ENCODE measurements around the gene KPTN.

KPTN gene

GRCh38 chr19:47467914-47468313, 16.1 kb downstream of the KPTN start:
- no peak for DNase-seq (ENCODE audit: low read depth)

- no peak for DNase-seq (ENCODE audit: low read depth)
Measured at GRCh38 chr19:47465957-47466356, 18.1 kb downstream of the KPTN start.

GRCh38 chr19:47464675-47465419, 19.2 kb downstream of the KPTN start:
- DNase-seq (ENCODE audit: low read depth) = no peak

GRCh38 chr19:47461876-47462275, 22.1 kb downstream of the KPTN start:
- no peak for DNase-seq (ENCODE audit: low read depth)

- DNase-seq (ENCODE audit: low read depth) = no peak
Measured at GRCh38 chr19:47459477-47459876, 24.5 kb downstream of the KPTN start.

GRCh38 chr19:47458672-47459071, 25.3 kb downstream of the KPTN start:
- DNase-seq (ENCODE audit: low read depth) = no peak

- no peak for DNase-seq (ENCODE audit: low read depth)
Measured at GRCh38 chr19:47456721-47457474, 27.1 kb downstream of the KPTN start.

- DNase-seq (ENCODE audit: low read depth) = no peak
Measured at GRCh38 chr19:47450478-47450877, 33.5 kb downstream of the KPTN start.

- DNase-seq (ENCODE audit: low read depth) = no peak
Measured at GRCh38 chr19:47448360-47448727, 35.7 kb downstream of the KPTN start.

- DNase-seq (ENCODE audit: low read depth) = peak; percentile 32
Measured at GRCh38 chr19:47447470-47448359, 36.3 kb downstream of the KPTN start.

GRCh38 chr19:47446534-47447469, 37.2 kb downstream of the KPTN start:
- DNase-seq (ENCODE audit: low read depth) = no peak

GRCh38 chr19:47445937-47446402, 38.0 kb downstream of the KPTN start:
- no peak for DNase-seq (ENCODE audit: low read depth)

- DNase-seq (ENCODE audit: low read depth) = no peak
Measured at GRCh38 chr19:47445527-47445926, 38.5 kb downstream of the KPTN start.

- DNase-seq (ENCODE audit: low read depth) = no peak
Measured at GRCh38 chr19:47444388-47444821, 39.6 kb downstream of the KPTN start.

- no peak for DNase-seq (ENCODE audit: low read depth)
Measured at GRCh38 chr19:47443331-47443730, 40.7 kb downstream of the KPTN start.

- DNase-seq (ENCODE audit: low read depth) = no peak
Measured at GRCh38 chr19:47438793-47439220, 45.2 kb downstream of the KPTN start.

- DNase-seq (ENCODE audit: low read depth) = no peak
Measured at GRCh38 chr19:47437500-47437899, 46.5 kb downstream of the KPTN start.

- DNase-seq (ENCODE audit: low read depth) = peak; percentile 73
Measured at GRCh38 chr19:47436712-47437401, 47.2 kb downstream of the KPTN start.

GRCh38 chr19:47435883-47436417, 48.1 kb downstream of the KPTN start:
- no peak for DNase-seq (ENCODE audit: low read depth)

GRCh38 chr19:47435196-47435595, 48.8 kb downstream of the KPTN start:
- DNase-seq (ENCODE audit: low read depth) = no peak

Data from stimulated activated CD8-positive, alpha-beta memory T cell treated with anti-CD3 and anti-CD28 coated beads, Interleukin-15, amount 100 ng/mL, for 24 hours (primary cell).